GM19099 (cell line): ENCODE results near the gene AKAP6.

Source experiments
- POLR2A ChIP-seq: IDR thresholded peaks from 3 replicates; pipeline ENCODE4 v1.6.1; 2011; ENCODE audit warnings: low read depth; ENCODE audit not compliant: insufficient read length; ENCODE audit errors: extremely low read depth

Gene AKAP6

GRCh38 chr14:32329146-32329545 is at the start of gene AKAP6:
AKAP6 (plus strand) TSS chr14:32329298; CDS start chr14:32433494, 104,196 bp downstream.
- no peak for TF ChIP-seq POLR2A

- no peak for TF ChIP-seq POLR2A
Measured at GRCh38 chr14:32286602-32287001, 42.5 kb upstream of the AKAP6 start.

GRCh38 chr14:32296366-32296765 is 32.7 kb upstream of the AKAP6 start:
- no peak for TF ChIP-seq POLR2A

- no peak for TF ChIP-seq POLR2A
Measured at GRCh38 chr14:32298346-32298745, 30.8 kb upstream of the AKAP6 start.

- no peak for TF ChIP-seq POLR2A
Measured at GRCh38 chr14:32300136-32300535, 29.0 kb upstream of the AKAP6 start.

- no peak for TF ChIP-seq POLR2A
Measured at GRCh38 chr14:32303865-32304264, 25.2 kb upstream of the AKAP6 start.

- TF ChIP-seq POLR2A, result no peak
Measured at GRCh38 chr14:32304296-32304695, 24.8 kb upstream of the AKAP6 start.

- TF ChIP-seq POLR2A, result no peak
Measured at GRCh38 chr14:32306549-32306948, 22.5 kb upstream of the AKAP6 start.

- no peak for TF ChIP-seq POLR2A
Measured at GRCh38 chr14:32307881-32308582, 21.1 kb upstream of the AKAP6 start.

GRCh38 chr14:32310876-32311275 is 18.2 kb upstream of the AKAP6 start:
- no peak for TF ChIP-seq POLR2A

GRCh38 chr14:32311294-32312009 is 17.6 kb upstream of the AKAP6 start:
- TF ChIP-seq POLR2A, result no peak

GRCh38 chr14:32312010-32312331 is 17.1 kb upstream of the AKAP6 start:
- no peak for TF ChIP-seq POLR2A

GRCh38 chr14:32313844-32314376 is 15.2 kb upstream of the AKAP6 start:
- TF ChIP-seq POLR2A, result no peak

- no peak for TF ChIP-seq POLR2A
Measured at GRCh38 chr14:32318087-32318795, 10.9 kb upstream of the AKAP6 start.

GRCh38 chr14:32319368-32320049 is 9.6 kb upstream of the AKAP6 start:
- TF ChIP-seq POLR2A, result no peak
